Measurements from ENCODE around the gene CLIP2. TPM values are rescaled to one million over a fixed set of nuclear protein-coding genes. Genes with fewer than 3 reads are reported as not detected.

The CLIP2 gene
- total RNA-seq, 1 experiment from 2014 or later = 39.9 TPM

DNA sequence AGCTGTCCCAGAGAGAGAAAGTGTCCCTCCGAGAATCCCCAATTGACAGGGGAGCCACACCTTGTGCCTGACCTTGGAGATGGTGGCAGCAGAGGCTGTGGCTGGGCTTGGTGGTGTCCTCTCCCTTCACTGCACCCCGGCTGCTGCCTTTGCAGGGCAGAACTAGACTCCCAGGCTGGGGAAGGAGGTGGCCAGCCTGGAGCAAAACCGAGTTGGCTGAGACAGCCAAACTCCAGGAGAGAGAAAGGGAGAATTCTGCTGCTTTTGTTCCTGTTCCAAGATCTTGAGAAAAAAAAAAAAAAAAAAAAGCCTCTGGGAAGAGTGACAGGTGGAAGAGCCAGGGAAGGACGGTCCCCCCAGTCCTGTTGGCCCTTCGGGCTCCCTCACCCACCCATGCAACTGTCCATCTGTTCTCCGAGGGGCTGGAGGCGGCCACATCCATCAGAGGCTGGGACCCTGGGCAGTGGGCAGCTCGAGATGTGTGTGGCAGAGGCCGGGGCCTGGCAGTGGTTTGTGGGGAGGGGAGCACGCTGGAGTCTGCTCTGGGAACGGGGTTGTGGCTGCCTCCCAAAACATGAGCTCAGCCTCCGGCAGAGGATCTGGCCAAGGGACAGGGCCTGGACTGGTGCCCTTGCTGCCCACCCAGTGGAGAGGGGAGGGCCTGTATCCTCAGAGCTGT lies 35.5 kb downstream of the CLIP2 start:
- H3K27me3 ChIP-seq (ENCODE audit: control insufficient read depth, insufficient read depth, low read length) = no peaks in the 10 kb centered on the region
- no peak overlapping the region for H3K27ac ChIP-seq (ENCODE audit: low read length)
- ATAC-seq = no peak
- ChIA-PET CTCF (no interaction called here), POLR2A (no interaction called here)
- H3K4me3 ChIP-seq (ENCODE audit: low read depth in 2 of 2, low read length in 2 of 2) = no peak overlapping the region
- no peaks in the 10 kb centered on the region for H3K4me1 ChIP-seq (ENCODE audit: control insufficient read depth, insufficient read depth, low read length)
- no TSS peak for BruUV-seq (replicated peaks)
- no peaks in the 10 kb centered on the region for H3K9me3 ChIP-seq (ENCODE audit: control insufficient read depth, insufficient read depth, low read depth, low read length)
- intact Hi-C loops (cut with micrococcal nuclease; ENCODE audit: unreplicated experiment) = no loop called here
- no peak for TF ChIP-seq POLR2AphosphoS5 (IDR thresholded peaks at IDR 0.05; ENCODE audit: low read depth, low read length)
- no peak for TF ChIP-seq REST (IDR thresholded peaks at IDR 0.05; ENCODE audit: insufficient read depth in 1 of 2, low read depth in 2 of 2, low read length in 1 of 2)
- TF ChIP-seq, protein P1, sequence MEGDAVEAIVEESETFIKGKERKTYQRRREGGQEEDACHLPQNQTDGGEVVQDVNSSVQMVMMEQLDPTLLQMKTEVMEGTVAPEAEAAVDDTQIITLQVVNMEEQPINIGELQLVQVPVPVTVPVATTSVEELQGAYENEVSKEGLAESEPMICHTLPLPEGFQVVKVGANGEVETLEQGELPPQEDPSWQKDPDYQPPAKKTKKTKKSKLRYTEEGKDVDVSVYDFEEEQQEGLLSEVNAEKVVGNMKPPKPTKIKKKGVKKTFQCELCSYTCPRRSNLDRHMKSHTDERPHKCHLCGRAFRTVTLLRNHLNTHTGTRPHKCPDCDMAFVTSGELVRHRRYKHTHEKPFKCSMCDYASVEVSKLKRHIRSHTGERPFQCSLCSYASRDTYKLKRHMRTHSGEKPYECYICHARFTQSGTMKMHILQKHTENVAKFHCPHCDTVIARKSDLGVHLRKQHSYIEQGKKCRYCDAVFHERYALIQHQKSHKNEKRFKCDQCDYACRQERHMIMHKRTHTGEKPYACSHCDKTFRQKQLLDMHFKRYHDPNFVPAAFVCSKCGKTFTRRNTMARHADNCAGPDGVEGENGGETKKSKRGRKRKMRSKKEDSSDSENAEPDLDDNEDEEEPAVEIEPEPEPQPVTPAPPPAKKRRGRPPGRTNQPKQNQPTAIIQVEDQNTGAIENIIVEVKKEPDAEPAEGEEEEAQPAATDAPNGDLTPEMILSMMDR (IDR thresholded peaks at IDR 0.05) = no peak
- no peak for TF ChIP-seq TCF7L2 (IDR thresholded peaks at IDR 0.05; ENCODE audit: low read depth, low read length)
- TF ChIP-seq SIN3A (IDR thresholded peaks at IDR 0.05; ENCODE audit: borderline replicate concordance, insufficient read depth, low read depth, low read length) = no peak
- in situ Hi-C loops (cut with HindIII; ENCODE audit: low pct_unique_long_range_greater_than_20kb, low sequenced_read_pairs) = no loop called here
- no peak for DNase-seq (ENCODE audit: low read depth, low spot score)
- H3K36me3 ChIP-seq (ENCODE audit: control insufficient read depth, insufficient read depth, low read length) = no peaks in the 10 kb centered on the region

DNA sequence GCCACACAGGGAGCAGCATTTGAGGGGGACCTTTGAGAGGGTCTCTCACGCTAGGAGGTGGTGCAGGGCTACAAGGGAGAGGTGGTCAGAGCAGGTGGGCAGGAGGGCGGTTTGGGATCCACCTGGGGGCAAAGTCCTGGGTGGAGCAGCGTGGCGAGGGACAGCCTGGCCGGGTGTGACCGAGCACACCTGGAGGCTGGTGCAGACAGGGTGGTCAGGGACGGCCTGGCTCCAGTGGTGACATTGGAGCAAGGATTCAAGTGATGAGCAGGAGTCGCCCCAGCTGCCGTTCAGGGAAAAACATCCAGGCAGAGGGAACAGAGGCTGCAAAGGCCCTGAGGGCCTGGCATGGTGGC lies 36.0 kb downstream of the CLIP2 start:
- no peak for ATAC-seq
- Histone ChIP-seq H3K4me3 (ENCODE audit: low read depth in 2 of 2, low read length in 2 of 2) (no peak overlapping the region), H3K4me1 (ENCODE audit: control insufficient read depth, insufficient read depth, low read length) (no peaks in the 10 kb centered on the region), H3K27me3 (ENCODE audit: control insufficient read depth, insufficient read depth, low read length) (no peaks in the 10 kb centered on the region), H3K36me3 (ENCODE audit: control insufficient read depth, insufficient read depth, low read length) (no peaks in the 10 kb centered on the region), H3K9me3 (ENCODE audit: control insufficient read depth, insufficient read depth, low read depth, low read length) (no peaks in the 10 kb centered on the region), H3K27ac (ENCODE audit: low read length) (no peak overlapping the region)
- intact Hi-C loops (cut with micrococcal nuclease; ENCODE audit: unreplicated experiment) = no loop called here
- POLR2A ChIA-PET = no interaction called here
- BruUV-seq (replicated peaks) = no TSS peak
- TF ChIP-seq SIN3A (IDR thresholded peaks at IDR 0.05; ENCODE audit: borderline replicate concordance, insufficient read depth, low read depth, low read length) = no peak
- TF ChIP-seq POLR2AphosphoS5 (IDR thresholded peaks at IDR 0.05; ENCODE audit: low read depth, low read length) = no peak
- TF ChIP-seq REST (IDR thresholded peaks at IDR 0.05; ENCODE audit: insufficient read depth in 1 of 2, low read depth in 2 of 2, low read length in 1 of 2) = no peak
- TF ChIP-seq, protein P1 (IDR thresholded peaks at IDR 0.05) = no peak
- no peak for TF ChIP-seq TCF7L2 (IDR thresholded peaks at IDR 0.05; ENCODE audit: low read depth, low read length)
- CTCF ChIA-PET = no interaction called here
- DNase-seq (ENCODE audit: low read depth, low spot score) = no peak
- in situ Hi-C loops (cut with HindIII; ENCODE audit: low pct_unique_long_range_greater_than_20kb, low sequenced_read_pairs) = no loop called here

Measured in Panc1 (cell line).